ENCODE results near the gene PLD2.
"Not testable (repeated sequence)": the region's sequence is repeated elsewhere in the genome, so short reads cannot be mapped to it uniquely, and the experiment has no call there.

The PLD2 gene

DNA sequence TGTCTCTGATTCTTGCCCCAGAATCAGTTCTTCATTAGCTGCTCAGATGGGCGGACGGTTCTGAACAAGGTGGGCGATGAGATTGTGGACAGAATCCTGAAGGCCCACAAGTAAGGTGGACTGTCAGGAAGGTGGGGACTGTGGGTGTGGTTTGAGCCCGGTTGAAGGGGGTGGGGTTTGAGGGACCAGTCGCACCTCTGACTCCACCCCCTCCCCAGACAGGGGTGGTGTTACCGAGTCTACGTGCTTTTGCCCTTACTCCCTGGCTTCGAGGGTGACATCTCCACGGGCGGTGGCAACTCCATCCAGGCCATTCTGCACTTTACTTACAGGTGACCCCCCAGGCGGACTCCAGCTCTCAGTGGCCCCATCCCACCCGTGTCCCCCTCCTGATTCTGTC lies 11.3 kb downstream of the PLD2 start:
- TF ChIP-seq, protein P1, sequence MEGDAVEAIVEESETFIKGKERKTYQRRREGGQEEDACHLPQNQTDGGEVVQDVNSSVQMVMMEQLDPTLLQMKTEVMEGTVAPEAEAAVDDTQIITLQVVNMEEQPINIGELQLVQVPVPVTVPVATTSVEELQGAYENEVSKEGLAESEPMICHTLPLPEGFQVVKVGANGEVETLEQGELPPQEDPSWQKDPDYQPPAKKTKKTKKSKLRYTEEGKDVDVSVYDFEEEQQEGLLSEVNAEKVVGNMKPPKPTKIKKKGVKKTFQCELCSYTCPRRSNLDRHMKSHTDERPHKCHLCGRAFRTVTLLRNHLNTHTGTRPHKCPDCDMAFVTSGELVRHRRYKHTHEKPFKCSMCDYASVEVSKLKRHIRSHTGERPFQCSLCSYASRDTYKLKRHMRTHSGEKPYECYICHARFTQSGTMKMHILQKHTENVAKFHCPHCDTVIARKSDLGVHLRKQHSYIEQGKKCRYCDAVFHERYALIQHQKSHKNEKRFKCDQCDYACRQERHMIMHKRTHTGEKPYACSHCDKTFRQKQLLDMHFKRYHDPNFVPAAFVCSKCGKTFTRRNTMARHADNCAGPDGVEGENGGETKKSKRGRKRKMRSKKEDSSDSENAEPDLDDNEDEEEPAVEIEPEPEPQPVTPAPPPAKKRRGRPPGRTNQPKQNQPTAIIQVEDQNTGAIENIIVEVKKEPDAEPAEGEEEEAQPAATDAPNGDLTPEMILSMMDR (IDR thresholded peaks at IDR 0.05; ENCODE audit: insufficient read depth, low read length, missing control alignments) = no peak
- no peak overlapping the region for H3K4me3 ChIP-seq (ENCODE audit: low read depth, low read length)
- no peak for DNase-seq (ENCODE audit: low read depth, low spot score)
- ChIA-PET POLR2A (interaction anchor here (1.3 kb wide), 1 partner anchor 11 kb away, joined by 3 read pairs; the partner anchor contains the start of gene PLD2), CTCF (interaction anchor here (1.8 kb wide), 1 partner anchor 85 kb away, joined by 4 read pairs; the partner anchor contains the start of gene CHRNE)

DNA sequence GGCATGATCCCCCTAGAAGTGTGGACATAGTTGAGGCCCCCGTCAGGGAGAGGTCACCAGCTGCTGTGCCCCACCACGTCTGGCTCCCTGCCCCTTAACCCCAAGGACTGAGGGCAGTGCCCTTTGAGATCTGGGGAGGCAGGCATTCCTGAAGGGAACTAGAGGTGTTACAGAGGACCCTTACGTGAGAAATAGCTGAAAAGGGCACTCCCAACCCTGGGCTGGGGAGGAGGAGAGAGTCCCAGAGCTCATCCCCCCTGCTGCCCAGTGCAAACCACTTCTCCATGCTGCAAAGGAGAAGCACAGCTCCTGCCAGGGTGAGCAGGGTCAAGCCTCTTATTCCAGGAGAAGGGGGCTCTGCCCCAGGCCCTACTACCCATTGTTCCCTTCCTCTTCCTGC lies 15.9 kb downstream of the PLD2 start:
- DNase-seq (ENCODE audit: low read depth, low spot score) = no peak
- TF ChIP-seq, protein P1 (IDR thresholded peaks at IDR 0.05; ENCODE audit: insufficient read depth, low read length, missing control alignments) = no peak
- CTCF ChIA-PET = no interaction called here

DNA sequence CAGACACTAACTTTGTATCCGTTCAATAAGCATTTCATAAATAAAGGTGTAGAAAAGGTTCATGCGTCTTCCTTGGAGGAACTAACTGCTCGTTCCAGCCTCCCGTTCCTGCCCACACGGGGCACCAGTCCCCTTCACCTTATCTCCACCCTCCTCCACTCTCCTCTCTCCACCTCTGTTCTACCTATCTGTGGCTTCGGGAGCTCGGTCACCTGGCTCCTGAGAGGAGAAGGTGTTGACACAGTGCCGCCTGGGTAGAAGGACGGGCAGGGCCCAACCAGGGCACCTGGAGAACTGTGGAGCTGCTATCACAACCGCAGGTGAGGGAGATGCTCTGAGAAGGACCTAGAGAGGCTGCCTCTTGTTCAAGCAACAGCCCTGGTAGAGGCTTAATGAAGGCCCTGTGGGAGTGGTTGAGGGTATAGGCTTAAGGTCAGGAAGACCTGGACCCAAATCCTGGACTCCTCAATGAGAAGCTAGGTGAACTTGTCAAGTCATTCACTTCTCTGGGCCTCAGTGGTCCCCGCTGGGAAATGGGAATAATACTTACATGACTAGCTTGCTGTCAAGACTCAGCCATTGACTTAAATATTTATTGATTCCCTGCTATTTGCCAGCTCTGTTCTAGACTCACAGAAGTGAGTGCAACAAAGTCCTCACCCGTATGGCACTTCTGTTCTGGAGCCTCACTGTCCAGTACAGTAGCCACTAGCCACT lies 16.6 kb downstream of the PLD2 start:
- POLR2A ChIA-PET = interaction anchor here (0.9 kb wide), 1 partner anchor 14 kb away, joined by 3 read pairs; no protein-coding TSS in a partner anchor
- no peak for DNase-seq (ENCODE audit: low read depth, low spot score)
- CTCF ChIA-PET = no interaction called here
- TF ChIP-seq, protein P1 (IDR thresholded peaks at IDR 0.05; ENCODE audit: insufficient read depth, low read length, missing control alignments) = no peak
- no peak overlapping the region for H3K4me3 ChIP-seq (ENCODE audit: low read depth, low read length)

More for the DNA sequence above, 15.9 kb downstream of the PLD2 start:
- no peak overlapping the region for H3K4me3 ChIP-seq (ENCODE audit: low read depth, low read length)
- POLR2A ChIA-PET = no interaction called here

DNA sequence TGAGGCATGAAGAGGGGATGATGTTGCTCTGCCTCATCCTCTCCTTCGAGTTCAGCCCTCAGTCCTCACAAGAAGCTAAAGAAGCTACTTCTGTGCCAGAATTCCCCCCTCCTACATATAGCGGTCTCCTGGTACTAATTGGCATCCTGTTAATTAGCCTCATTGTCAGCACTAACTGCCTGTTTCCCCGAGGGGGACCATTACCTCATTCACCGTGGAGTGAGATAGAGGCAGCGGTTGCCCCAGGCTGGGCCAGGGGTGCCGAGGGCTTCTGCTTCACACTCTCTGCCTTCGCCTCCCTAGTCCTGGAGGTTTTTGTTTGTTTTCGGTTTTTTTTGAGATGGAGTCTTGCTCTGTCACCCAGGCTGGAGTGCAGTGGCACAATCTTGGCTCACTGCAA lies 20.4 kb downstream of the PLD2 start:
- POLR2A ChIA-PET = no interaction called here
- CTCF ChIA-PET = no interaction called here
- no peak overlapping the region for H3K4me3 ChIP-seq (ENCODE audit: low read depth, low read length)

DNA sequence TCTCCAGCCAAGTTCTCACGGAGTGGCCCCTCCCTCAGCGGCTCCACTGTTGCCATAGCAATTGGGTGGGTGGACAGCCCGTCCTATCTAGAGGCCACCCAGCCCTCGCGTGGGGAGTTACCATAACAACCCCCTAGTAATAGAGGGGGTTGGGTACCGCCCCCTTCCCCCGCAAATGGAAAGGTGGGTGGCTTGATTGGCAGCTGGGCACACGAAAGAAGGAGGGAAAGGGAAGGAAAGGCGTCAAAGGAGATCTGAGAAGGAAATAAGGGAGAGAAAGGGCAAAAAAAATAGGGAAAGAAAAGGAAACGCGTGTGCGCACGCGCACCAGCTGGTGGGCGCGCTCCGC lies 25.9 kb downstream of the PLD2 start:
- POLR2A ChIA-PET; DNase-seq (ENCODE audit: low read depth, low spot score); CTCF ChIA-PET: not testable (repeated sequence)
- H3K4me3 ChIP-seq (ENCODE audit: low read depth, low read length) = peak overlapping the region; percentile 83

More for the DNA sequence above, 20.4 kb downstream of the PLD2 start:
- no peak for DNase-seq (ENCODE audit: low read depth, low spot score)
- TF ChIP-seq, protein P1 (IDR thresholded peaks at IDR 0.05; ENCODE audit: insufficient read depth, low read length, missing control alignments) = no peak

DNA sequence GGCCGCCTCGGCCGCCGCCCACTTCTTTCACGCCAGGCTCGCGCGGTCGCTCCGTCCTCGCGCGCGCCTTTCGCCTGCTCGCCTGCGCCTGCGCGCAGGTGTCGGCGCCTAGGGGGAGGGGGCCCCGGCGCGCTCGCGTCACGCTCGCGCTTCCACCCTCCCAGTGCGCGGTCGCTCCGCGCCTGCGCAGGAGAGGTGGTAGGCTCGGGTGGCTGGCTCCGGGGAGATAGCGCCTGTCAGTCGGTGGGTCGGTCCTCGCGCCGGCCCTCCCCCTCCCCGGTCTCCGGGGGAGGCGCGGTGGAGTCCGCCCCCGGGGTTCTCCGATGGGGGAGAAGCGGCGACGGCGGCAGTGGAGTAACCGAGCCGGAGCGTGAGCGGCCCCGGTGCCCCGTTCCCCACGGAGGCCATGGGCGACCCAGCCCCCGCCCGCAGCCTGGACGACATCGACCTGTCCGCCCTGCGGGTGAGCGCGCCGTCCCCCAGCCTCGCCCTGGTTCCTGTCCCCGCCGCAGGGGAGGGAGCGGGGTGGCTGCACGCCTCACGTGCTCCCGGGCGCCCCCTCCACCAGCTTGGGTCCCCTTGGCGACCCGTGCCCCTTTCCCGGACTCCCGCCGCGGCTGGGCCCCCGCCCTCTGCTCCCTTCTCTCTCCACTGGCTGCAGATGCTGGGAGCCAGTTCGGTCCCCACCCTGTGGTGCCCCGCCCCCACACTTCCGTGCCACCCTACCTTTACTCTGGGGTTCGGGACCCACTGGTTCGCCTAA lies 26.4 kb downstream of the PLD2 start, which contains the start of gene MINK1:
TSS of gene MINK1 (plus strand) at position 163 of the 763 bp plus-strand sequence. CDS start at position 407, 244 bp downstream.
- no peak for DNase-seq (ENCODE audit: low read depth, low spot score)
- POLR2A ChIA-PET = no interaction called here
- CTCF ChIA-PET = interaction anchor here (1.7 kb wide), 1 partner anchor 48 kb away, joined by 3 read pairs; no protein-coding TSS in a partner anchor

More for the DNA sequence above, 26.4 kb downstream of the PLD2 start, which contains the start of gene MINK1:
- peak within 1 kb of the TSS; percentile 83 for H3K4me3 ChIP-seq (ENCODE audit: low read depth, low read length)
- TF ChIP-seq, protein P1 (IDR thresholded peaks at IDR 0.05; ENCODE audit: insufficient read depth, low read length, missing control alignments) = no peak

Measured in AG04449 (cell line).